Progenitor cell of endocrine pancreas (in vitro differentiated cells): ENCODE data around the gene PLXNA2. TPM values are rescaled to one million over a fixed set of nuclear protein-coding genes. Genes with fewer than 3 reads are reported as not detected.

ENCODE experiments used
- DNase-seq: peaks from one replicate; pipeline ENCODE4 v3.0.0; 2021; ENCODE audit warnings: low spot score; ENCODE audit not compliant: unreplicated experiment
- H3K27ac Mint-ChIP-seq: 2 replicates; pipeline ENCODE4 v1.8.0; 2021; ENCODE audit warnings: mild to moderate bottlenecking, moderate library complexity, mixed read lengths
- H3K27me3 Mint-ChIP-seq: 2 replicates; pipeline ENCODE4 v1.8.0; 2021; ENCODE audit warnings: mixed read lengths
- H3K36me3 Mint-ChIP-seq: 2 replicates; pipeline ENCODE4 v1.8.0; 2022; ENCODE audit warnings: mixed read lengths; ENCODE audit not compliant: insufficient read depth
- H3K4me1 Mint-ChIP-seq: 2 replicates; pipeline ENCODE4 v1.8.0; 2021; ENCODE audit warnings: low read depth, mixed read lengths
- H3K4me3 Mint-ChIP-seq: 2 replicates; pipeline ENCODE4 v1.8.0; 2021; ENCODE audit warnings: low read depth, mild to moderate bottlenecking, moderate library complexity, mixed read lengths
- H3K9me3 Mint-ChIP-seq: 2 replicates; pipeline ENCODE4 v1.8.0; 2021; ENCODE audit warnings: low read depth, mixed read lengths
- CTCF ChIP-seq: fragments of 200-600 bp; sonication (generic); IDR thresholded peaks from one replicate; pipeline ENCODE4 v1.5.0; 2021; ENCODE audit warnings: antibody characterized with exemption, mild to moderate bottlenecking; ENCODE audit not compliant: unreplicated experiment
- total RNA-seq: library from RNA; stranded (reverse); gene quantifications from 2 replicates; pipeline ENCODE4 v1.2.1, GENCODE V29; 2021

PLXNA2 gene
- total RNA-seq, 1 donor from 2014 or later = 34.9 TPM

- Mint-ChIP-seq H3K4me1 (peaks cover 45% of the 10 kb centered on the region), H3K4me3 (no peak overlapping the region), H3K36me3 (no peaks in the 10 kb centered on the region), H3K27me3 (no peaks in the 10 kb centered on the region), H3K9me3 (no peaks in the 10 kb centered on the region), H3K27ac (peak overlapping the region; percentile 12)
- TF ChIP-seq CTCF = no peak
- no peak for DNase-seq
Observed at GRCh38 chr1:208182880-208183645, 61.1 kb downstream of the PLXNA2 start.

GRCh38 chr1:208181364-208181763 is 62.8 kb downstream of the PLXNA2 start:
- Mint-ChIP-seq H3K4me3 (no peak overlapping the region), H3K4me1 (peaks cover 59% of the 10 kb centered on the region), H3K27me3 (no peaks in the 10 kb centered on the region), H3K27ac (peak overlapping the region; percentile 17), H3K36me3 (no peaks in the 10 kb centered on the region), H3K9me3 (no peaks in the 10 kb centered on the region)
- DNase-seq = no peak
- TF ChIP-seq CTCF = no peak

- no peak for TF ChIP-seq CTCF
- no peaks in the 10 kb centered on the region for H3K9me3 Mint-ChIP-seq
- peaks cover 59% of the 10 kb centered on the region for H3K4me1 Mint-ChIP-seq
- H3K36me3 Mint-ChIP-seq = no peaks in the 10 kb centered on the region
- no peak overlapping the region for H3K27ac Mint-ChIP-seq
- no peaks in the 10 kb centered on the region for H3K27me3 Mint-ChIP-seq
- DNase-seq = no peak
- H3K4me3 Mint-ChIP-seq = no peak overlapping the region
Observed at GRCh38 chr1:208180421-208180820, 63.8 kb downstream of the PLXNA2 start.

GRCh38 chr1:208179961-208180409 is 64.2 kb downstream of the PLXNA2 start:
- Mint-ChIP-seq H3K9me3 (no peaks in the 10 kb centered on the region), H3K27ac (no peak overlapping the region), H3K36me3 (no peaks in the 10 kb centered on the region), H3K4me1 (peaks cover 59% of the 10 kb centered on the region), H3K27me3 (no peaks in the 10 kb centered on the region), H3K4me3 (no peak overlapping the region)
- TF ChIP-seq CTCF = no peak
- DNase-seq = no peak

GRCh38 chr1:208179263-208179816 is 64.8 kb downstream of the PLXNA2 start:
- H3K27me3 Mint-ChIP-seq = no peaks in the 10 kb centered on the region
- no peak overlapping the region for H3K4me3 Mint-ChIP-seq
- no peak for DNase-seq
- no peak for TF ChIP-seq CTCF
- peaks cover 57% of the 10 kb centered on the region for H3K4me1 Mint-ChIP-seq
- no peaks in the 10 kb centered on the region for H3K36me3 Mint-ChIP-seq
- H3K27ac Mint-ChIP-seq = peak overlapping the region; percentile 78
- H3K9me3 Mint-ChIP-seq = no peaks in the 10 kb centered on the region
